HT1080 (cell line): ENCODE measurements around the gene C19orf85. TPM values are rescaled to one million over a fixed set of nuclear protein-coding genes. Genes with fewer than 3 reads are reported as not detected.

ENCODE experiments used
- total RNA-seq: library from RNA; depleted of rRNA; stranded (reverse); fragments of >200 nt; shearing (Covaris generic); gene quantifications from 2 replicates; pipeline ENCODE4 v1.2.3, GENCODE V29; 2014; rRNA removed

C19orf85 gene
- total RNA-seq, 1 experiment from 2014 or later: not detected

Other genes with a start within 250 kb of the C19orf85 start
- 1.7 and 1.8 TPM in 2 replicates for gene TMEM86B, start 236.0 kb downstream of the C19orf85 start, total RNA-seq
- gene PPP6R1, start 205.7 kb downstream of the C19orf85 start, total RNA-seq: 64.6 and 82.5 TPM in 2 replicates
- 77.4 and 77.8 TPM in 2 replicates for gene HSPBP1, start 184.6 kb downstream of the C19orf85 start, total RNA-seq
- 1.7 and 7.6 TPM in 2 replicates for gene BRSK1, start 180.8 kb downstream of the C19orf85 start, total RNA-seq
- gene TMEM150B, start 139.4 kb downstream of the C19orf85 start, total RNA-seq: not detected in 2 replicates
- 2.4 and 5.8 TPM in 2 replicates for gene KMT5C, start 124.9 kb downstream of the C19orf85 start, total RNA-seq
- gene COX6B2, start 110.0 kb downstream of the C19orf85 start, total RNA-seq: not detected in 2 replicates
- not detected in 2 replicates for gene GARIN5B, start 101.5 kb downstream of the C19orf85 start, total RNA-seq
- 52.7 and 56.0 TPM in 2 replicates for gene IL11, start 94.3 kb downstream of the C19orf85 start, total RNA-seq
- gene TMEM190, start 87.9 kb downstream of the C19orf85 start, total RNA-seq: not detected in 2 replicates
- gene TMEM238, start 80.5 kb downstream of the C19orf85 start, total RNA-seq: 1.1 and 1.3 TPM in 2 replicates
- gene RPL28, start 78.8 kb downstream of the C19orf85 start, total RNA-seq: 733 and 1,703 TPM in 2 replicates
- gene UBE2S, start 57.0 kb downstream of the C19orf85 start, total RNA-seq: 646 and 1,047 TPM in 2 replicates
- not detected in 2 replicates for gene SHISA7, start 21.5 kb downstream of the C19orf85 start, total RNA-seq
- gene ISOC2, start 3.1 kb downstream of the C19orf85 start, total RNA-seq: 82.1 and 89.8 TPM in 2 replicates
- 2.4 and 4.6 TPM in 2 replicates for gene ZNF628, start 11.9 kb upstream of the C19orf85 start, total RNA-seq
- 27.4 and 31.7 TPM in 2 replicates for gene NAT14, start 20.4 kb upstream of the C19orf85 start, total RNA-seq
- 0.05 and 0.07 TPM in 2 replicates for gene SSC5D, start 23.7 kb upstream of the C19orf85 start, total RNA-seq
- not detected in 2 replicates for gene SBK2, start 72.4 kb upstream of the C19orf85 start, total RNA-seq
- not detected in 2 replicates for gene SBK3, start 80.8 kb upstream of the C19orf85 start, total RNA-seq
- 8.2 and 8.3 TPM in 2 replicates for gene ZNF579, start 116.1 kb upstream of the C19orf85 start, total RNA-seq
- 6.0 and 10.0 TPM in 2 replicates for gene FIZ1, start 134.8 kb upstream of the C19orf85 start, total RNA-seq
- gene ZNF524, start 135.5 kb upstream of the C19orf85 start, total RNA-seq: 18.8 and 26.2 TPM in 2 replicates
- 2.2 and 3.8 TPM in 2 replicates for gene ZNF865, start 140.9 kb upstream of the C19orf85 start, total RNA-seq
- 4.1 and 6.1 TPM in 2 replicates for gene ZNF784, start 159.8 kb upstream of the C19orf85 start, total RNA-seq
- gene ZNF580, start 176.3 kb upstream of the C19orf85 start, total RNA-seq: 16.5 and 55.3 TPM in 2 replicates
- 23.7 and 29.5 TPM in 2 replicates for gene ZNF581, start 178.9 kb upstream of the C19orf85 start, total RNA-seq
- 14.0 and 17.6 TPM in 2 replicates for gene CCDC106, start 183.5 kb upstream of the C19orf85 start, total RNA-seq
- gene U2AF2, start 190.3 kb upstream of the C19orf85 start, total RNA-seq: 334 and 352 TPM in 2 replicates
- 97.4 and 122 TPM in 2 replicates for gene EPN1, start 210.5 kb upstream of the C19orf85 start, total RNA-seq